Measurements from ENCODE around the gene ADAMTSL3. TPM values are rescaled to one million over a fixed set of nuclear protein-coding genes. Genes with fewer than 3 reads are reported as not detected.

The ADAMTSL3 gene
- 1.1 and 1.9 TPM in 2 replicates for total RNA-seq

GRCh38 chr15:83653639-83654378 is at the start of gene ADAMTSL3:
ADAMTSL3 (plus strand) TSS chr15:83654123; CDS start chr15:83655762, 1,639 bp downstream.

Other genes with a start within 250 kb of the ADAMTSL3 start
- gene SH3GL3, start 206.8 kb upstream of the ADAMTSL3 start, total RNA-seq: 1.9 and 2.1 TPM in 2 replicates

All from tracheal epithelial cell (primary cell).